ENCODE measurements around the gene C1orf167. TPM values are rescaled to one million over a fixed set of nuclear protein-coding genes. Genes with fewer than 3 reads are reported as not detected.
A peak's percentile ranks its signal among the peaks of the same experiment; 100 is the strongest.

C1orf167 gene
- total RNA-seq, 3 donors from 2014 or later, result 0.60 TPM; not detected in 2

- no peaks in the 10 kb centered on the region for H3K9me3 ChIP-seq
- no peak overlapping the region for H3K4me3 ChIP-seq
- no peaks in the 10 kb centered on the region for H3K4me1 ChIP-seq (ENCODE audit: low read depth)
- peaks cover 9% of the 10 kb centered on the region for H3K36me3 ChIP-seq (ENCODE audit: low read depth)
- no peak for TF ChIP-seq CTCF (IDR thresholded peaks at IDR 0.05)
- intact Hi-C loops (cut with DNase I, micrococcal nuclease), result no loop called here
- ATAC-seq (peak; percentile 50), DNase-seq (no peak)
Observed at GRCh38 chr1:11817192-11817591, 55.2 kb downstream of the C1orf167 start.

GRCh38 chr1:11822091-11822490, 60.1 kb downstream of the C1orf167 start:
- H3K4me3 ChIP-seq, result no peak overlapping the region
- no peak for TF ChIP-seq CTCF (IDR thresholded peaks at IDR 0.05)
- H3K4me1 ChIP-seq (ENCODE audit: low read depth), result no peaks in the 10 kb centered on the region
- DNase-seq (no peak), ATAC-seq (no peak)
- H3K9me3 ChIP-seq, result no peaks in the 10 kb centered on the region
- intact Hi-C loops (cut with DNase I, micrococcal nuclease), result no loop called here
- peaks cover 2% of the 10 kb centered on the region for H3K36me3 ChIP-seq (ENCODE audit: low read depth)

GRCh38 chr1:11823366-11824137, 61.6 kb downstream of the C1orf167 start:
- H3K36me3 ChIP-seq (ENCODE audit: low read depth), result peaks cover 3% of the 10 kb centered on the region
- no peak for ATAC-seq
- H3K4me3 ChIP-seq, result no peak overlapping the region
- H3K4me1 ChIP-seq (ENCODE audit: low read depth), result no peaks in the 10 kb centered on the region
- no peaks in the 10 kb centered on the region for H3K9me3 ChIP-seq
- TF ChIP-seq CTCF (IDR thresholded peaks at IDR 0.05), result no peak
- intact Hi-C loops (cut with DNase I, micrococcal nuclease), result no loop called here
- DNase-seq, result no peak

- Histone ChIP-seq H3K9me3 (no peaks in the 10 kb centered on the region), H3K4me3 (no peak overlapping the region), H3K4me1 (ENCODE audit: low read depth) (no peaks in the 10 kb centered on the region), H3K36me3 (ENCODE audit: low read depth) (peaks cover 8% of the 10 kb centered on the region)
- no peak for TF ChIP-seq CTCF (IDR thresholded peaks at IDR 0.05)
- intact Hi-C loops (cut with DNase I, micrococcal nuclease), result no loop called here
- ATAC-seq, result no peak
- DNase-seq, result no peak
Observed at GRCh38 chr1:11825131-11825530, 63.1 kb downstream of the C1orf167 start.

- no peak for DNase-seq
- intact Hi-C loops (cut with DNase I, micrococcal nuclease), result no loop called here
- Histone ChIP-seq H3K4me1 (ENCODE audit: low read depth) (no peaks in the 10 kb centered on the region), H3K9me3 (no peaks in the 10 kb centered on the region), H3K36me3 (ENCODE audit: low read depth) (peaks cover 8% of the 10 kb centered on the region), H3K4me3 (no peak overlapping the region)
- TF ChIP-seq CTCF (IDR thresholded peaks at IDR 0.05), result no peak
- no peak for ATAC-seq
Observed at GRCh38 chr1:11826946-11827345, 65.0 kb downstream of the C1orf167 start.
